GM23248 (cell line): ENCODE measurements around the gene ZG16. TPM values are rescaled to one million over a fixed set of nuclear protein-coding genes. Genes with fewer than 3 reads are reported as not detected.

Experiments used
- DNase-seq: peaks from one replicate; pipeline ENCODE4 v3.0.0-alpha.2; 2015
- H2AFZ ChIP-seq: fragments of 200-600 bp; sonication (generic); 2 replicates; pipeline ENCODE4 v1.6.1; 2016; ENCODE audit warnings: antibody characterized with exemption
- H3F3A ChIP-seq: fragments of 200-600 bp; sonication (generic); 2 replicates; pipeline ENCODE4 v1.6.1; 2016; ENCODE audit warnings: mild to moderate bottlenecking, antibody characterized with exemption, mixed run types; ENCODE audit not compliant: insufficient read depth
- H3K27ac ChIP-seq: fragments of 200-600 bp; sonication (generic); 2 replicates; pipeline ENCODE4 v1.5.1; 2016; ENCODE audit warnings: mild to moderate bottlenecking
- H3K27me3 ChIP-seq: fragments of 200-600 bp; sonication (generic); replicated peaks from 2 replicates; pipeline ENCODE4 v1.6.1; 2016; ENCODE audit warnings: mild to moderate bottlenecking; ENCODE audit not compliant: insufficient read depth
- H3K36me3 ChIP-seq: fragments of 200-600 bp; sonication (generic); 2 replicates; pipeline ENCODE4 v1.6.1; 2016; ENCODE audit warnings: low read depth, mild to moderate bottlenecking
- H3K4me1 ChIP-seq: fragments of 200-600 bp; sonication (generic); 2 replicates; pipeline ENCODE4 v1.6.1; 2016; ENCODE audit warnings: mild to moderate bottlenecking; ENCODE audit not compliant: insufficient read depth
- H3K4me2 ChIP-seq: fragments of 200-600 bp; sonication (generic); one replicate; pipeline ENCODE4 v1.6.1; 2016; ENCODE audit warnings: mild to moderate bottlenecking; ENCODE audit not compliant: unreplicated experiment
- H3K4me3 ChIP-seq: fragments of 200-600 bp; sonication (generic); 2 replicates; pipeline ENCODE4 v1.5.1; 2016; ENCODE audit warnings: mild to moderate bottlenecking
- H3K79me2 ChIP-seq: fragments of 200-600 bp; sonication (generic); 2 replicates; pipeline ENCODE4 v1.6.1; 2016; ENCODE audit warnings: mild to moderate bottlenecking; ENCODE audit not compliant: insufficient read depth
- H3K9ac ChIP-seq: fragments of 200-600 bp; sonication (generic); 2 replicates; pipeline ENCODE4 v1.6.1; 2016; ENCODE audit warnings: mild to moderate bottlenecking
- H3K9me2 ChIP-seq: fragments of 200-600 bp; sonication (generic); 2 replicates; pipeline ENCODE4 v1.6.1; 2016; ENCODE audit warnings: mixed run types, mild to moderate bottlenecking, moderate library complexity; ENCODE audit not compliant: insufficient read depth
- H3K9me3 ChIP-seq: fragments of 200-600 bp; sonication (generic); one replicate; pipeline ENCODE4 v1.6.1; 2017; ENCODE audit warnings: low read depth
- H4K20me1 ChIP-seq: fragments of 200-600 bp; sonication (generic); 2 replicates; pipeline ENCODE4 v1.6.0; 2016; ENCODE audit not compliant: insufficient read depth
- EZH2 ChIP-seq: fragments of 200-600 bp; sonication (generic); IDR thresholded peaks from 2 replicates; pipeline ENCODE4 v1.6.1; 2018; ENCODE audit warnings: antibody characterized with exemption, mild to moderate bottlenecking; ENCODE audit not compliant: insufficient read depth, poor library complexity, severe bottlenecking
- EZH2phosphoT487 ChIP-seq: fragments of 200-600 bp; sonication (generic); IDR thresholded peaks from 2 replicates; pipeline ENCODE4 v1.6.1; 2018; ENCODE audit warnings: antibody characterized with exemption, moderate library complexity, mild to moderate bottlenecking, low read depth; ENCODE audit not compliant: insufficient read depth
- WGBS, 2 experiments: methylation state at CpG; one replicate each; pipeline ENCODE4 v1.1.6; 2015 to 2017; ENCODE audit warnings: low lambda C conversion rate in 2 of 2, low coverage in 1 of 2; ENCODE audit errors: missing lambda C conversion rate in 2 of 2; 5-methylcytosine and 5-hydroxymethylcytosine counted together
- in situ Hi-C: fragments of 300-500 bp; cut with MboI; formaldehyde crosslinking; loops from 2 replicates; pipeline ENCODE4 v1.15.0; 2020
- polyA plus RNA-seq: library from polyadenylated mRNA; unstranded; fragments of >200 nt; fragmentation: Nextera tagmentation; extraction: Ambion mirVana; gene quantifications from 2 replicates; pipeline ENCODE4 v1.2.1, GENCODE V29; 2016
- total RNA-seq: library from RNA; depleted of rRNA; stranded (reverse); fragments of >200 nt; shearing (Covaris generic); gene quantifications from 2 replicates; pipeline ENCODE4 v1.2.3, GENCODE V29; 2014

ZG16 gene
- total and polyA plus RNA-seq, 2 experiments from 2014 or later, result not detected

- Histone ChIP-seq H3K27ac (no peak overlapping the region), H3F3A (peaks cover 12% of the 10 kb centered on the region; the same call in 1 of the 2 replicates), H4K20me1 (no peaks in the 10 kb centered on the region), H3K36me3 (no peaks in the 10 kb centered on the region), H3K9me3 (no peaks in the 10 kb centered on the region), H3K4me3 (no peak overlapping the region), H3K27me3 (no peaks in the 10 kb centered on the region), H3K9me2 (no peaks in the 10 kb centered on the region), H2AFZ (no peak overlapping the region), H3K4me1 (peaks cover 29% of the 10 kb centered on the region; the same call in 1 of the 2 replicates), H3K79me2 (peaks cover 35% of the 10 kb centered on the region), H3K4me2 (no peak overlapping the region), H3K9ac (no peak overlapping the region)
- in situ Hi-C loops, result loop anchor here (10.0 kb wide), 1 partner anchor 201 kb away; the partner anchor contains the start of gene DOC2A
- WGBS, 2 experiments, result 85 to 92% methylated on average over 22 to 24 of the region's 24 CpGs
- no peak for DNase-seq
- no peak for TF ChIP-seq EZH2
- no peak for TF ChIP-seq EZH2phosphoT487
These were observed 35.8 kb downstream of the ZG16 start for GRCh38 chr16:29813644-29814562.

- no peak overlapping the region for H3K4me3 ChIP-seq
- H3F3A ChIP-seq, result peaks cover 13% of the 10 kb centered on the region; the same call in 1 of the 2 replicates
- peaks cover 28% of the 10 kb centered on the region; the same call in 1 of the 2 replicates for H3K4me1 ChIP-seq
- H3K9me3 ChIP-seq, result no peaks in the 10 kb centered on the region
- H2AFZ ChIP-seq, result peak overlapping the region; percentile 80; the same call in 1 of the 2 replicates
- H3K36me3 ChIP-seq, result no peaks in the 10 kb centered on the region
- H3K27me3 ChIP-seq, result no peaks in the 10 kb centered on the region
- no peaks in the 10 kb centered on the region for H4K20me1 ChIP-seq
- peaks cover 35% of the 10 kb centered on the region for H3K79me2 ChIP-seq
- in situ Hi-C loops, result loop anchor here (10.0 kb wide), 1 partner anchor 200 kb away; the partner anchor contains the start of gene DOC2A
- no peak overlapping the region for H3K9ac ChIP-seq
- TF ChIP-seq EZH2phosphoT487 (no peak), EZH2 (no peak)
- no peak overlapping the region for H3K27ac ChIP-seq
- DNase-seq, result no peak
- 73 to 83% methylated on average over 5 of the region's 5 CpGs for WGBS, 2 experiments
- H3K9me2 ChIP-seq, result no peaks in the 10 kb centered on the region
- H3K4me2 ChIP-seq, result peak overlapping the region; percentile 88
These were observed 36.5 kb downstream of the ZG16 start for GRCh38 chr16:29814592-29814991.

GRCh38 chr16:29815032-29815721, 37.1 kb downstream of the ZG16 start:
- Histone ChIP-seq H3K36me3 (no peaks in the 10 kb centered on the region), H3K4me3 (peak overlapping the region; percentile 85), H3F3A (peaks cover 14% of the 10 kb centered on the region; the same call in 1 of the 2 replicates), H2AFZ (peak overlapping the region; percentile 80), H3K9ac (peak overlapping the region; percentile 79), H3K9me3 (no peaks in the 10 kb centered on the region), H3K4me1 (peaks cover 24% of the 10 kb centered on the region; the same call in 1 of the 2 replicates), H3K4me2 (peak overlapping the region; percentile 88), H3K27me3 (no peaks in the 10 kb centered on the region), H3K27ac (peak overlapping the region; percentile 70), H3K79me2 (peaks cover 35% of the 10 kb centered on the region), H3K9me2 (no peaks in the 10 kb centered on the region), H4K20me1 (no peaks in the 10 kb centered on the region)
- WGBS, 2 experiments, result 2 to 3% methylated on average over 28 to 39 of the region's 39 CpGs
- TF ChIP-seq EZH2, result no peak
- TF ChIP-seq EZH2phosphoT487, result no peak
- in situ Hi-C loops, result loop anchor here (10.0 kb wide), 1 partner anchor 200 kb away; the partner anchor contains the start of gene DOC2A
- peak; percentile 42 for DNase-seq
